ENCODE measurements around the gene ZBTB37. TPM values are rescaled to one million over a fixed set of nuclear protein-coding genes. Genes with fewer than 3 reads are reported as not detected.
"Not testable (repeated sequence)": the region's sequence is repeated elsewhere in the genome, so short reads cannot be mapped to it uniquely, and the experiment has no call there.

ZBTB37 gene
- total RNA-seq, 1 donor from 2014 or later = 14.6 TPM

- no peak for TF ChIP-seq CTCF (conservative IDR thresholded peaks at IDR 0.05)
- H3K9me3 Mint-ChIP-seq = no peaks in the 10 kb centered on the region
- peaks cover 22% of the 10 kb centered on the region for H3K36me3 Mint-ChIP-seq
- no peak for DNase-seq (ENCODE audit: extremely low spot score, unreplicated experiment)
- H3K4me1 Mint-ChIP-seq (ENCODE audit: unreplicated experiment) = peaks cover 25% of the 10 kb centered on the region
- no peak overlapping the region for H3K4me3 Mint-ChIP-seq
- H3K27me3 Mint-ChIP-seq = peaks cover 4% of the 10 kb centered on the region
- no peak overlapping the region for H3K27ac Mint-ChIP-seq
Observed at GRCh38 chr1:173871500-173871899, 3.3 kb downstream of the ZBTB37 start.

DNA sequence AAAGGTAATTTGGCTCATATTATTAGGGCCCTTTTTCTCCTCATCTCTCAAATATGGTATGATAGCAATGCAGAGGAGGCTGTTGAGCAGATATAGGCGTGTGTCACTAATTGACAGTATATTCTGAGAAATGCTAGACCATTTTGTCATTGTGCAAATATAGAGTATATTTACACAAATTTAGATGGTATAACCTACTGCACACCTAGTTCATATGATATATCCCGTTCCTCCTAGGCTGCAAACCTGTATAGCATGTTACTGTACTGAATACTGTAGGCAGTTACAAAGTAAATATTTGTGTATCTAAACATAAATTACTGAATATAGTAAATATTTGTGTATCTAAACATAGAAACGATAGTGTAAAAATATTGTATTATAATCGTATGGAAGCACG, 8.6 kb downstream of the ZBTB37 start:
- peaks cover 7% of the 10 kb centered on the region for H3K4me1 Mint-ChIP-seq (ENCODE audit: unreplicated experiment)
- H3K36me3 Mint-ChIP-seq = peaks cover 16% of the 10 kb centered on the region
- no peaks in the 10 kb centered on the region for H3K9me3 Mint-ChIP-seq
- H3K4me3 Mint-ChIP-seq = no peak overlapping the region
- no peak overlapping the region for H3K27ac Mint-ChIP-seq
- no peak for DNase-seq (ENCODE audit: extremely low spot score, unreplicated experiment)
- no peak for TF ChIP-seq CTCF (conservative IDR thresholded peaks at IDR 0.05)
- H3K27me3 Mint-ChIP-seq = no peaks in the 10 kb centered on the region

DNA sequence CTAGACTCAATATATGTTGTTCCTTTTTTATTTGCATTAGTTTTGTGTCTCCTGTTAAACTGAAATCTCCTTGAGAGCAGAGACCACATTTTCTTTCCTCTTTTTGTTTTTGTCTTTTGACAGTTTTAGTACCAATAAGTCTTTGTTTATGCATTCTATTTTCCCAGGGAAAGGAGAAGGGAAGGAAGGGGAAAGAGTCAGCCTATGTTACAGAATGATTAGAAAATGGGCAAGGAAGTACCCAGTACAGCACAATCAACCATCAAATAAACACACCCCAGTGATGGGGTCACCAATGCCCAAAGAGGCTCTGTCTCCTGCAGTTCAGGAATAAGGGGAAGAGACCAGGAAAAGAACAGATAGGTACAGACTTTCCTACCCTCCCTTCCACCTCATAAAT, 10.1 kb downstream of the ZBTB37 start:
- no peaks in the 10 kb centered on the region for H3K9me3 Mint-ChIP-seq
- H3K27me3 Mint-ChIP-seq = no peaks in the 10 kb centered on the region
- TF ChIP-seq CTCF (conservative IDR thresholded peaks at IDR 0.05) = no peak
- H3K4me1 Mint-ChIP-seq (ENCODE audit: unreplicated experiment) = peaks cover 3% of the 10 kb centered on the region
- no peak overlapping the region for H3K27ac Mint-ChIP-seq
- DNase-seq (ENCODE audit: extremely low spot score, unreplicated experiment) = no peak
- no peak overlapping the region for H3K4me3 Mint-ChIP-seq
- H3K36me3 Mint-ChIP-seq = peaks cover 14% of the 10 kb centered on the region

DNA sequence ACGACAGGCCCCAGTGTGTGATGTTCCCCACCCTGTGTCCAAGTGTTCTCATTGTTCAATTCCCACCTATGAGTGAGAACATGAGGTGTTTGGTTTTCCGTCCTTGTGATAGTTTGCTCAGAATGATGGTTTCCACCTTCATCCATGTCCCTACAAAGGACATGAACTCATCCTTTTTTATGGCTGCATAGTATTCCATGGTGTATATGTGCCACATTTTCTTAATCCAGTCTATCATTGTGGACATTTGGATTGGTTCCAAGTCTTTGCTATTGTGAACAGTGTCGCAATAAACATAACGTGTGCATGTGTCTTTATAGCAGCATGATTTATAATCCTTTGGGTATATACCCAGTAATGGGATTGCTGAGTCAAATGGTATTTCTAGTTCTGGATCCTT, 12.9 kb downstream of the ZBTB37 start:
- H3K27ac Mint-ChIP-seq; H3K4me1 Mint-ChIP-seq (ENCODE audit: unreplicated experiment); H3K9me3 Mint-ChIP-seq; H3K27me3 Mint-ChIP-seq; H3K4me3 Mint-ChIP-seq; DNase-seq (ENCODE audit: extremely low spot score, unreplicated experiment): not testable (repeated sequence)
- peaks cover 16% of the 10 kb centered on the region for H3K36me3 Mint-ChIP-seq

DNA sequence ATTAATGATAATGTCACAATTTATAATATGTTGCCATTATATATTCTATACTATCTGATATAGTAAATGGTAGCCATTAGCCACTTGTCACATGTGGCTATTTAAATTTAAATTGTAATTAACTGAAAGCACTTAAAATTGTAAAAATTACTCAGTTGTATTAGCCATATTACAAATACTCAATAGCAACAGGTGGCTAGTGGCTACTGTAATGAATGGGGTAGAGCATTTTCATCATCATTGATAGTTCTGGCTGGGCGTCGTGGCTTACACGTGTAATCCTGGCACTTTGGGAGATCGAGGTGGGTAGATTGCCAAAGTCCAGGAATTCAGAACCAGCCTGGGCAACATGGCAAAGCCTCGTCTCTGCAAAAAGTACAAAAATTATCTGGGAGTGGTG, 16.5 kb downstream of the ZBTB37 start:
- Mint-ChIP-seq H3K9me3 (no peaks in the 10 kb centered on the region), H3K27ac (no peak overlapping the region), H3K4me1 (ENCODE audit: unreplicated experiment) (no peaks in the 10 kb centered on the region), H3K4me3 (no peak overlapping the region), H3K36me3 (peaks cover 16% of the 10 kb centered on the region), H3K27me3 (no peaks in the 10 kb centered on the region)
- no peak for DNase-seq (ENCODE audit: extremely low spot score, unreplicated experiment)
- TF ChIP-seq CTCF (conservative IDR thresholded peaks at IDR 0.05) = no peak

DNA sequence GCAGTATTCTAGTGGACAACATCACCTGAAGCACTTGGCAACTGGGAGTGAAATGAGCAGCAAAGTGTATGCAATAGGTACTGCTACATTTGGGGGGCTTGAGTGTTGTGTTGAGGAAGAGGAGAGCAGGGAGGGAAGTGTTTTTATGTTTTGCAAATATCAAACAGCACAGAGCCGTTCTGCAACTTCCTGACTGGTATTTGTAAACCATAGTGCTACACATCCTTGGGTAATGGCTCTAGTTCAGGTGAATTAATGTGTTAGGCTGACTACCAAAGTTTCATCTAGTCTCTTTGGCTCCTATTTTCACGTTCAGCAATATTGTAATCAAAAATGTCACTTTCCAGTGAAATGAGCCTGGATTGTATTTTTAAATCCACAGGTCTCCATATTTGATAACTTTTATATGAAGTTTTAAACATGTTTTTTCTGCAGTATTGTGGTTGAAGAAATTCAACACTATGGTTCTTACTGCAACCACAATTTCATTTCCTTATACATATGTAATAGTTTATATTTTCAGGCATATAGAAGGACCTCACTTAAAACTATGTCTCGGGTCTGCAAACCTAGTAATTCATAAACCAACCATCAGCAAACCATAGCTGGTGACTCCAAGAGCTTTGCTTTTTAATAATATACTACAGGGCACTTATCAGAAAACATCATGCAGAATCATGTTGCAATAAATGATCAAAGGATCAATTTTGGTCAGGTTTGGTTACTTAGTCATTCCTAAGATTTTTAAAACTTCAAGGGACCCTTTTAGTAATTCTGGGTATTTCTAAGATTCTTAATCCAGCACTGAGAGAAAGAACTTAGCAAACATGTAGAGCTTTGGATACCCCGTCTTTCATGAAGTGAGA, 18.8 kb downstream of the ZBTB37 start:
- no peak for DNase-seq (ENCODE audit: extremely low spot score, unreplicated experiment)
- H3K27me3 Mint-ChIP-seq = no peaks in the 10 kb centered on the region
- no peak overlapping the region for H3K27ac Mint-ChIP-seq
- H3K4me3 Mint-ChIP-seq = no peak overlapping the region
- peaks cover 13% of the 10 kb centered on the region for H3K36me3 Mint-ChIP-seq
- H3K4me1 Mint-ChIP-seq (ENCODE audit: unreplicated experiment) = no peaks in the 10 kb centered on the region
- no peaks in the 10 kb centered on the region for H3K9me3 Mint-ChIP-seq
- TF ChIP-seq CTCF (conservative IDR thresholded peaks at IDR 0.05) = no peak

Measured in type B pancreatic cell (in vitro differentiated cells).